Neutrophil (primary cell): ENCODE measurements around the gene DCLK1.

Experiments
- H3K27ac ChIP-seq: fragments of 200-600 bp; sonication (generic); 2 replicates; pipeline ENCODE4 v1.5.1; 2016; ENCODE audit warnings: mild to moderate bottlenecking, moderate library complexity
- H3K27me3 ChIP-seq: fragments of 200-600 bp; sonication (generic); 2 replicates; pipeline ENCODE4 v1.6.0; 2016; ENCODE audit warnings: mild to moderate bottlenecking
- H3K36me3 ChIP-seq: fragments of 200-600 bp; sonication (generic); 2 replicates; pipeline ENCODE4 v1.5.1; 2017
- H3K4me1 ChIP-seq, 2 experiments: fragments of 200-600 bp in 1 of 2; sonication (generic) in 1 of 2; 1 replicate in 1 of 2; 2 replicates in 1 of 2; pipeline versions ENCODE4 v1.5.1 to v1.6.1; 2013 to 2016; ENCODE audit warnings: low read depth in 1 of 2, low read length in 1 of 2, mild to moderate bottlenecking in 1 of 2, moderate library complexity in 1 of 2; ENCODE audit not compliant: control insufficient read depth in 1 of 2, insufficient read depth in 1 of 2
- H3K4me3 ChIP-seq, 2 experiments: fragments of 200-600 bp in 1 of 2; sonication (generic) in 1 of 2; 1 replicate in 1 of 2; 2 replicates in 1 of 2; pipeline ENCODE4 v1.5.1; 2013 to 2016; ENCODE audit warnings: low read depth in 1 of 2, low read length in 1 of 2, mild to moderate bottlenecking in 1 of 2, moderate library complexity in 1 of 2
- H3K9me3 ChIP-seq: fragments of 200-600 bp; sonication (generic); 2 replicates; pipeline ENCODE4 v1.5.1; 2016
- TF ChIP-seq, protein P1 (sequence below): fragments of 200-600 bp; sonication (generic); IDR thresholded peaks from 2 replicates; pipeline ENCODE4 v1.5.1; 2016; ENCODE audit warnings: antibody characterized with exemption

The DCLK1 gene

GRCh38 chr13:36038785-36039555 is 92.2 kb downstream of the DCLK1 start:
- no peak overlapping the region for H3K4me3 ChIP-seq
- H3K9me3 ChIP-seq, result no peaks in the 10 kb centered on the region
- no peaks in the 10 kb centered on the region for H3K27me3 ChIP-seq
- no peaks in the 10 kb centered on the region for H3K36me3 ChIP-seq
- no peak overlapping the region for H3K27ac ChIP-seq
- TF ChIP-seq, protein P1, sequence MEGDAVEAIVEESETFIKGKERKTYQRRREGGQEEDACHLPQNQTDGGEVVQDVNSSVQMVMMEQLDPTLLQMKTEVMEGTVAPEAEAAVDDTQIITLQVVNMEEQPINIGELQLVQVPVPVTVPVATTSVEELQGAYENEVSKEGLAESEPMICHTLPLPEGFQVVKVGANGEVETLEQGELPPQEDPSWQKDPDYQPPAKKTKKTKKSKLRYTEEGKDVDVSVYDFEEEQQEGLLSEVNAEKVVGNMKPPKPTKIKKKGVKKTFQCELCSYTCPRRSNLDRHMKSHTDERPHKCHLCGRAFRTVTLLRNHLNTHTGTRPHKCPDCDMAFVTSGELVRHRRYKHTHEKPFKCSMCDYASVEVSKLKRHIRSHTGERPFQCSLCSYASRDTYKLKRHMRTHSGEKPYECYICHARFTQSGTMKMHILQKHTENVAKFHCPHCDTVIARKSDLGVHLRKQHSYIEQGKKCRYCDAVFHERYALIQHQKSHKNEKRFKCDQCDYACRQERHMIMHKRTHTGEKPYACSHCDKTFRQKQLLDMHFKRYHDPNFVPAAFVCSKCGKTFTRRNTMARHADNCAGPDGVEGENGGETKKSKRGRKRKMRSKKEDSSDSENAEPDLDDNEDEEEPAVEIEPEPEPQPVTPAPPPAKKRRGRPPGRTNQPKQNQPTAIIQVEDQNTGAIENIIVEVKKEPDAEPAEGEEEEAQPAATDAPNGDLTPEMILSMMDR, result no peak
- no peaks in the 10 kb centered on the region for H3K4me1 ChIP-seq

- Histone ChIP-seq H3K4me1 (no peaks in the 10 kb centered on the region), H3K9me3 (no peaks in the 10 kb centered on the region), H3K36me3 (no peaks in the 10 kb centered on the region), H3K27me3 (no peaks in the 10 kb centered on the region), H3K4me3 (no peak overlapping the region), H3K27ac (no peak overlapping the region)
- TF ChIP-seq, protein P1, result no peak
Measured at GRCh38 chr13:36033035-36033434, 98.1 kb downstream of the DCLK1 start.

DNA sequence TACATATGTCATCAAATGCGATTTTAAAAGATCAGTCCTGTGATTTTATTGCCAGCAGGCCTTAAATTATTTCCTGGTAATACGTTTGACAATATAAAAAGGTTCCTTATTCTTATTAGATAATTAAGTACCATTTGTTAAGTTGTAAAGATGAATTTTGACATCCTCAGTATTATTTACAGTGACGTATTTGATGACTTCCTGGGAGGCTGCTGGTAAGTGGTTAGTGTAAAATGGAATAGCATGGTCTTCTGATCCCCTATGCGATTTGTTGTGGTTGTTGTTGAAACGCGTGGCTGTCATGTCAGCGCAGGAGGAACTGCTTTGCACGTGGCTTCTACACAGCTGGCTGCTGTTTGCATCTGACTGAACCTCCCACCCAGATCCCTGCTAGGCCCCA is 99.7 kb downstream of the DCLK1 start:
- TF ChIP-seq, protein P1, result no peak

DNA sequence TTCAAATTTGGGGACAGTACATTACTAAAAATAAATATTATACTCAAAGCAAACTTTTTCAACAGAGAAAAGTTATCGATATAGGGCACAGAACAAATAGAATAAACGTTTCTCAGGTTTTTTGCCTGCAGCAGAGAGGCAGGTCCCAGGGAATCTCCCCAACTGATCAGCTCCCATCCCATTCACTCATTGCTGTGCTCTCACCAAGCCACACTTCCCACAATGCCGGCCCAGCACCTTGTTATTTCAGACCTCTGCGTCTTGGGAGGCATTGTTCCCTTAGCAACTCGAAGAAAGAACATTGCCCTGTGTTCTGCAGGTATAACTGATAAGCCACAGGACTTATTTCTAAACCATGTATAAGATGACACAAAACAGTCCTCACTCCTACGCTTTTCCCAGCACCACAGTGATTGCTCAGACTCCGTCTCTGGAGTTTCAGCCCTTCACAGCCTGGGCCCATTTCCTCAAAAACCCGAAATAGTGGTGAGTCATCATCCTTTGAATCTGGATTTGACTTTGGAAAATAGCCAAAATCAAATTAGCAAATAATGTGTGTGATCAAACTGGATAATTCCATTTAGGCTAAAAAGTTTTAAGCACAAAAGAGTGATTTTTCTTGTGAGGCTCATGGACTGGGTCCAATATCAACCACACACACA is 100.4 kb downstream of the DCLK1 start:
- Histone ChIP-seq H3K27me3 (no peaks in the 10 kb centered on the region), H3K36me3 (no peaks in the 10 kb centered on the region), H3K4me1 (no peaks in the 10 kb centered on the region), H3K27ac (no peak overlapping the region), H3K9me3 (no peaks in the 10 kb centered on the region), H3K4me3 (no peak overlapping the region)
- TF ChIP-seq, protein P1, result no peak

More for the DNA sequence above, 99.7 kb downstream of the DCLK1 start:
- H3K27ac ChIP-seq, result no peak overlapping the region
- no peaks in the 10 kb centered on the region for H3K9me3 ChIP-seq
- H3K4me3 ChIP-seq, result no peak overlapping the region
- H3K27me3 ChIP-seq, result no peaks in the 10 kb centered on the region
- H3K4me1 ChIP-seq, result no peaks in the 10 kb centered on the region
- H3K36me3 ChIP-seq, result no peaks in the 10 kb centered on the region

DNA sequence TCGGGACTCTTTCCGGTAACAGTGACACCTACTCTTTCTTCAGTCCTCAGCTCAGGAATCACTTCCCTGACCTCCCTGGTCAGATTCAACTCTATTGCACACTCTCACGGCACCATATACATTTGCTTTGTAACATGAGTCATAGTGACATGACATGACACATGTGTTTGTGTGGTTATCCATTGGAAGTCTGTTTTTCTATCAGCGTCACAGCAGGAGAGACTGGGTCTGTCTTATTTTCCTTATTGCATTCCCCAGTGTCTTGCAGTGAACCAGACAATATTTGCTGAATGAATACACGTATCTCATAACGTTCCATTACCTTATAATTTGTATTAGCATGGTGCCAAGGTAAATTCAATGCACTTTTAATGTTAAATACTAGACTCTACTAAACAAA is 102.0 kb downstream of the DCLK1 start:
- H3K27ac ChIP-seq, result no peak overlapping the region
- no peaks in the 10 kb centered on the region for H3K4me1 ChIP-seq
- H3K4me3 ChIP-seq, result no peak overlapping the region
- TF ChIP-seq, protein P1, result no peak
- no peaks in the 10 kb centered on the region for H3K27me3 ChIP-seq
- H3K36me3 ChIP-seq, result no peaks in the 10 kb centered on the region
- no peaks in the 10 kb centered on the region for H3K9me3 ChIP-seq
